Pancreas (tissue), 10 donors: ENCODE data around the gene GAB3. TPM values are rescaled to one million over a fixed set of nuclear protein-coding genes. Genes with fewer than 3 reads are reported as not detected.

Source experiments
- ATAC-seq, 4 donors: fragments of 200-7000 bp; cut with Tn5 transposase; one replicate each; pipeline versions ENCODE4 v1.8.0 to v1.9.1; 2020; ENCODE audit warnings: mild to moderate bottlenecking in 4 of 4, moderate library complexity in 4 of 4
- DNase-seq, 6 donors: peaks; one replicate each; pipeline ENCODE4 v3.0.0-alpha.2; 2020
- FAIRE-seq: peaks from 2 replicates; lab custom pipeline; 2012; peaks lifted over from hg19 to GRCh38; lab: Jason Lieb, UNC
- H3K27ac ChIP-seq, 4 donors: fragments of 200-600 bp; sonication (generic); 1 replicate in 3 of 4; 2 replicates in 1 of 4; pipeline versions ENCODE4 v1.5.0 to v1.8.0; 2020
- H3K27me3 ChIP-seq, 4 donors: fragments of 200-600 bp; one replicate each; pipeline ENCODE4 v1.8.0; 2021
- H3K36me3 ChIP-seq, 3 donors: fragments of 200-600 bp; sonication (generic) in 1 of 3; one replicate each; pipeline versions ENCODE4 v1.5.0 to v1.8.0; 2020 to 2021
- H3K4me1 ChIP-seq, 3 donors: fragments of 200-600 bp; one replicate each; pipeline ENCODE4 v1.8.0; 2021
- H3K4me3 ChIP-seq, 4 donors: fragments of 200-600 bp; sonication (generic) in 2 of 4; one replicate each; pipeline versions ENCODE4 v1.5.0 to v1.8.0; 2020 to 2021
- H3K9me3 ChIP-seq, 4 donors: fragments of 200-600 bp; one replicate each; pipeline ENCODE4 v1.8.0; 2021
- CTCF ChIP-seq, 4 donors: fragments of 200-600 bp; sonication (generic) in 3 of 4; IDR thresholded peaks; one replicate each; pipeline versions ENCODE4 v1.5.0 to v1.8.0; 2021; ENCODE audit warnings: antibody characterized with exemption in 4 of 4
- WGBS, 2 donors: extraction: QIAGEN DNeasy Blood & Tissue Kit; methylation state at CpG; one replicate each; pipeline ENCODE4 v1.1.7; 2013; 5-methylcytosine and 5-hydroxymethylcytosine counted together
- intact Hi-C, 3 donors: fragments of 100-400 bp; cut with DNase I; formaldehyde crosslinking; loops; one replicate each; pipeline versions ENCODE4 v1.11.1 to v1.14.2; 2022
- polyA plus RNA-seq, 2 donors: library from polyadenylated mRNA; stranded (reverse); fragments of 200-250 nt; gene quantifications; one replicate each; pipeline ENCODE4 v1.2.3, GENCODE V29; 2013
- total RNA-seq, 6 donors: library from RNA; stranded (reverse); fragmentation: NEBNext Ultra II Directional in 4 of 6; extraction: Animal tissue kit (Norgen Biotek cat#: 25700) in 4 of 6; gene quantifications; one replicate each; pipeline versions ENCODE4 v1.2.1 to v1.2.4, GENCODE V29; 2021 to 2023
- donor health status: healthy with polysubstance abuse.
- donor health status: DM: no; HTN: no; CAD: no; lungs with moderate emphysema.
- donor health status: DM: no; HTN: no; CAD: no.
- donor health status: control.
- donor health status: control.
- donor health status: Bipolar disorder and iron deficiency.
- donor health status: DM: yes; HTN: yes; CAD: no.
- donor health status: DM: no; HTN: no; CAD: no.
- donor health status: DM: no; HTN: no; CAD: no.
- donor health status: DM: yes; HTN: yes; CAD: no.

The GAB3 gene
- total RNA-seq = 1 to 10 TPM; 1.2 to 4.0 (median 1.4) TPM
- 1 to 10 TPM; 1.2 to 2.7 TPM for polyA plus RNA-seq

GRCh38 chrX:154750301-154751202 lies at the start of gene GAB3:
Gene GAB3 (minus strand): TSS chrX:154751077. CDS start chrX:154751025, 52 bp downstream.
- no peaks in the 10 kb centered on the region for H3K4me1 ChIP-seq
- no peak for FAIRE-seq
- DNase-seq = peak in 4 of 6 donors; percentile 29 to 73 (median 55)
- WGBS, 2 donors = 2 to 26% methylated on average over 89 to 98 of the region's 98 CpGs
- H3K4me3 ChIP-seq = peak within 1 kb of the TSS in 3 of 4 donors; percentile 9 to 46 (median 36)
- TF ChIP-seq CTCF (IDR thresholded peaks at IDR 0.05) = no peak
- peaks cover 0 to 7% (median 2%) of the 10 kb centered on the region in 4 donors for H3K27me3 ChIP-seq
- H3K9me3 ChIP-seq = no peaks in the 10 kb centered on the region
- H3K36me3 ChIP-seq = no peaks in the 10 kb centered on the region
- H3K27ac ChIP-seq = peak within 1 kb of the TSS in 2 of 4 donors; percentile 46 to 57
- intact Hi-C loops = no loop called here
- ATAC-seq = peak; percentile 60 to 72 (median 62)

- Histone ChIP-seq H3K27me3 (no peaks in the 10 kb centered on the region), H3K4me3 (no peak overlapping the region), H3K36me3 (no peaks in the 10 kb centered on the region), H3K9me3 (no peaks in the 10 kb centered on the region), H3K4me1 (peaks cover 0 to 25% (median 10%) of the 10 kb centered on the region in 3 donors), H3K27ac (peak overlapping the region in 2 of 4 donors; percentile 35 to 48)
- no peak for FAIRE-seq
- no peak for TF ChIP-seq CTCF (IDR thresholded peaks at IDR 0.05)
- WGBS, 2 donors = 15% methylated on average over 9 of the region's 9 CpGs
- DNase-seq = peak in 5 of 6 donors; percentile 65 to 75 (median 72)
- ATAC-seq = peak; percentile 79 to 86 (median 83)
- intact Hi-C loops = no loop called here
Observed at GRCh38 chrX:154799556-154800348, 48.9 kb upstream of the GAB3 start.

GRCh38 chrX:154797006-154797405 lies 46.1 kb upstream of the GAB3 start:
- intact Hi-C loops = no loop called here
- no peaks in the 10 kb centered on the region for H3K36me3 ChIP-seq
- H3K9me3 ChIP-seq = no peaks in the 10 kb centered on the region
- WGBS, 2 donors = 58 to 65% methylated on average over 6 of the region's 6 CpGs
- H3K4me3 ChIP-seq = no peak overlapping the region
- H3K27me3 ChIP-seq = no peaks in the 10 kb centered on the region
- FAIRE-seq = no peak
- no peak for TF ChIP-seq CTCF (IDR thresholded peaks at IDR 0.05)
- no peak overlapping the region for H3K27ac ChIP-seq
- peaks cover 0 to 32% (median 16%) of the 10 kb centered on the region in 3 donors for H3K4me1 ChIP-seq
- no peak for DNase-seq
- no peak for ATAC-seq

- Histone ChIP-seq H3K9me3 (no peaks in the 10 kb centered on the region), H3K4me3 (no peak overlapping the region), H3K27ac (peak overlapping the region in 1 of 4 donors; percentile 16), H3K36me3 (no peaks in the 10 kb centered on the region), H3K27me3 (no peaks in the 10 kb centered on the region), H3K4me1 (peaks cover 0 to 20% (median 7%) of the 10 kb centered on the region in 3 donors)
- FAIRE-seq = no peak
- no peak for DNase-seq
- no peak for ATAC-seq
- TF ChIP-seq CTCF (IDR thresholded peaks at IDR 0.05) = no peak
- WGBS, 2 donors = 64 to 92% methylated on average over 2 of the region's 2 CpGs
- intact Hi-C loops = no loop called here
Observed at GRCh38 chrX:154795016-154795415, 44.1 kb upstream of the GAB3 start.
